ENCODE measurements around the gene TBC1D25. TPM values are rescaled to one million over a fixed set of nuclear protein-coding genes. Genes with fewer than 3 reads are reported as not detected.

TBC1D25 gene
- total and polyA plus RNA-seq, 2 of the 4 experiments (the other 2 are of a cell fraction) = 11.3 to 15.9 TPM

DNA sequence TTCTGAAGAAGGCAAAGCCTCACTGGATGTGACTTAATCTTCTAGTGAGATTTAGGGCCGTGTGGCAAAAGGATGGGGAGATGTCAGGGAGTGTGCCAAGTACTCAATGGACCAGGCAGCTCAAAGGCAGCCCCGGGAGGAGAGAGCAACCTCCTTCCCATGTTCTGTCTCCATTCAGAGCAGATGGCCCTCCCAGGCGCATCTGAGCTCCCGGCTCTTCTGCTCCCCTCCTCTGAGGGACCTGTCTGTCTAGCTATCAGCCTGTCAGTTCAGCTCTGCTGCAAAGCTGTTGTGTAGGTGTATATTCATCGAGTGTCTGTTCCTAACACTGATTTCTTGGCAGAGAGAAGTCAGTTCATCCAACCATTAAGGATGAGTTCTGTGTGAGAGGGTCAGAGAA is 41.6 kb upstream of the TBC1D25 start:
- H3K9me1 ChIP-seq (ENCODE audit: insufficient read depth, low read length) = peaks cover 2% of the 10 kb centered on the region; the same call in 1 of the 2 replicates
- no peak overlapping the region for H2BK120ac ChIP-seq (ENCODE audit: low read depth, low read length)
- H2BK5ac ChIP-seq (ENCODE audit: low read depth, low read length, poor library complexity, severe bottlenecking) = no peak overlapping the region
- BruUV-seq (replicated peaks) = no TSS peak
- no peak overlapping the region for H3K56ac ChIP-seq (ENCODE audit: extremely low read depth, insufficient read depth, low read length)
- H3K4me2 ChIP-seq (ENCODE audit: low read depth, low read length) = no peak overlapping the region
- H3K18ac ChIP-seq (ENCODE audit: low read depth, low read length) = no peak overlapping the region
- TF ChIP-seq FOS (IDR thresholded peaks at IDR 0.05; ENCODE audit: low read depth, low read length) = no peak
- H4K91ac ChIP-seq (ENCODE audit: insufficient read depth, low read depth, low read length) = no peak overlapping the region
- H3K4me1 ChIP-seq (ENCODE audit: control insufficient read depth, insufficient read depth, low read length) = 0 out of 2 replicates have a peak, but pooled peaks cover 2% of the 10 kb centered on the region
- no peak for DNase-seq
- H2AK9ac ChIP-seq (replicated peaks; ENCODE audit: low read depth, low read length, poor library complexity) = no peak overlapping the region
- dilution Hi-C loops (cut with HindIII; ENCODE audit: low sequenced_read_pairs, unreplicated experiment) (no loop called here), intact Hi-C loops (cut with micrococcal nuclease) (no loop called here), in situ Hi-C loops (cut with MboI; ENCODE audit: low sequenced_read_pairs) (loop anchor here (10.0 kb wide), 1 partner anchor 413 kb away; no protein-coding TSS in a partner anchor)
- no peaks in the 10 kb centered on the region for H4K20me1 ChIP-seq (ENCODE audit: insufficient read depth, low read length)
- no peak for ATAC-seq (ENCODE audit: low read depth)
- H3K9me3 ChIP-seq (ENCODE audit: control insufficient read depth, insufficient read depth, low read length) = no peaks in the 10 kb centered on the region
- no CpG with 5 or more reads among the region's 5 CpGs for WGBS, 2 experiments (ENCODE audit: extremely low coverage in 2 of 2, insufficient read length in 1 of 2)
- no peak overlapping the region for H3K4me3 ChIP-seq (ENCODE audit: insufficient read depth, low read depth, low read length)
- H4K5ac ChIP-seq (ENCODE audit: low read depth, low read length) = no peak overlapping the region
- no peak overlapping the region for H4K8ac ChIP-seq (ENCODE audit: low read depth in 2 of 2, low read length in 2 of 2)
- no peak overlapping the region for H2BK15ac ChIP-seq (ENCODE audit: low read depth, low read length)
- ChIA-PET POLR2A (ENCODE audit: unreplicated experiment) (no interaction called here), CTCF (no interaction called here)
- H2AFZ ChIP-seq (replicated peaks; ENCODE audit: low read length, poor library complexity) = no peak overlapping the region
- no peaks in the 10 kb centered on the region for H3K27me3 ChIP-seq (ENCODE audit: control insufficient read depth, insufficient read depth, low read length)
- H3K27ac ChIP-seq (ENCODE audit: insufficient read depth, low read length) = no peak overlapping the region
- no peak overlapping the region for H3K14ac ChIP-seq (replicated peaks; ENCODE audit: low read depth, low read length)
- no peak overlapping the region for H3K4ac ChIP-seq (ENCODE audit: low read depth, low read length)
- 0 out of 2 replicates have a peak overlapping the region, but pooled peaks have one; percentile 11 for H2AK5ac ChIP-seq (ENCODE audit: low read depth, low read length)
- no peak overlapping the region for H3K9ac ChIP-seq (ENCODE audit: low read depth, low read length)
- no peak overlapping the region for H2BK20ac ChIP-seq (ENCODE audit: low read depth, low read length)
- no peaks in the 10 kb centered on the region for H3K36me3 ChIP-seq (ENCODE audit: control insufficient read depth, insufficient read depth, low read length)
- H3K23ac ChIP-seq (ENCODE audit: low read depth, low read length) = no peak overlapping the region
- H3K79me1 ChIP-seq (ENCODE audit: low read depth in 1 of 2, low read length in 2 of 2) = no peaks in the 10 kb centered on the region

Measured in IMR-90 (cell line).